Measurements from ENCODE around the gene GRIN2A. TPM values are rescaled to one million over a fixed set of nuclear protein-coding genes. Genes with fewer than 3 reads are reported as not detected.

Gene GRIN2A
- total RNA-seq, 2 experiments from 2014 or later, result not detected

- Histone ChIP-seq H3K4me3 (ENCODE audit: low read depth, low read length, poor library complexity, severe bottlenecking) (no peak overlapping the region), H3K4me1 (ENCODE audit: insufficient read depth, low read length, poor library complexity, severe bottlenecking) (no peaks in the 10 kb centered on the region), H3K79me2 (ENCODE audit: insufficient read depth, low read depth, low read length) (no peaks in the 10 kb centered on the region), H3K4me2 (ENCODE audit: low read length) (no peak overlapping the region), H3K27ac (ENCODE audit: low read depth, low read length, poor library complexity, severe bottlenecking) (no peak overlapping the region), H3K9me2 (ENCODE audit: insufficient read depth, low read length) (no peaks in the 10 kb centered on the region), H3K36me3 (ENCODE audit: insufficient read depth, low read length) (no peaks in the 10 kb centered on the region), H3K9me3 (ENCODE audit: low read length) (no peaks in the 10 kb centered on the region), H4K20me1 (ENCODE audit: insufficient read depth, low read length) (no peaks in the 10 kb centered on the region), H2AFZ (ENCODE audit: low read length) (no peak overlapping the region)
- BruUV-seq (replicated peaks), result no TSS peak
- DNase-seq (ENCODE audit: low spot score), result no peak
- ChIA-PET POLR2A (interaction anchor here (0.6 kb wide), 1 partner anchor 1028 kb away, joined by 8 read pairs; no protein-coding TSS in a partner anchor), CTCF (ENCODE audit: unreplicated experiment) (no interaction called here)
- intact Hi-C loops (cut with micrococcal nuclease; ENCODE audit: unreplicated experiment), result no loop called here
- TF ChIP-seq EZH2phosphoT487 (IDR thresholded peaks at IDR 0.05; ENCODE audit: borderline replicate concordance, low read depth, low read length), result no peak
- TF ChIP-seq, protein P1, sequence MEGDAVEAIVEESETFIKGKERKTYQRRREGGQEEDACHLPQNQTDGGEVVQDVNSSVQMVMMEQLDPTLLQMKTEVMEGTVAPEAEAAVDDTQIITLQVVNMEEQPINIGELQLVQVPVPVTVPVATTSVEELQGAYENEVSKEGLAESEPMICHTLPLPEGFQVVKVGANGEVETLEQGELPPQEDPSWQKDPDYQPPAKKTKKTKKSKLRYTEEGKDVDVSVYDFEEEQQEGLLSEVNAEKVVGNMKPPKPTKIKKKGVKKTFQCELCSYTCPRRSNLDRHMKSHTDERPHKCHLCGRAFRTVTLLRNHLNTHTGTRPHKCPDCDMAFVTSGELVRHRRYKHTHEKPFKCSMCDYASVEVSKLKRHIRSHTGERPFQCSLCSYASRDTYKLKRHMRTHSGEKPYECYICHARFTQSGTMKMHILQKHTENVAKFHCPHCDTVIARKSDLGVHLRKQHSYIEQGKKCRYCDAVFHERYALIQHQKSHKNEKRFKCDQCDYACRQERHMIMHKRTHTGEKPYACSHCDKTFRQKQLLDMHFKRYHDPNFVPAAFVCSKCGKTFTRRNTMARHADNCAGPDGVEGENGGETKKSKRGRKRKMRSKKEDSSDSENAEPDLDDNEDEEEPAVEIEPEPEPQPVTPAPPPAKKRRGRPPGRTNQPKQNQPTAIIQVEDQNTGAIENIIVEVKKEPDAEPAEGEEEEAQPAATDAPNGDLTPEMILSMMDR (conservative IDR thresholded peaks at IDR 0.05; ENCODE audit: low read length), result no peak
Observed at GRCh38 chr16:9805109-9805508, 377.1 kb downstream of the GRIN2A start.

DNA sequence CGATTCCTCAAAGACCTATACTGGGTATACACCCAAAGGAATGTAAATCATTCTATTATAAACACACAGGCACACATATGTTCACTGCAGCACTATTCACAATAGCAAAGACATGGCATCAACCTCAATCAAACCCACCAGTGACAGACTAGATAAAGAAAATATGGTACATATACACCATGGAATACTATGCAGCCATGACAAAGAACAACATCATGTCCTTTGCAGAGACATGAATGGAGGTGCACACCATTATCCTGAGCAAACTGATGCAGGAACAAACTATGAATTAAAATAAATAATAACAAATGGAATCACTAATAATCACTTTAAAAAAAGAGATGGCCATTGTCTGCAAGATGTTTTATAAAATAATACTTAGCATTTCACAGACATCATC, 380.1 kb downstream of the GRIN2A start:
- Histone ChIP-seq H2AFZ (ENCODE audit: low read length) (no peak overlapping the region), H3K9me2 (ENCODE audit: insufficient read depth, low read length) (no peaks in the 10 kb centered on the region), H3K4me1 (ENCODE audit: insufficient read depth, low read length, poor library complexity, severe bottlenecking) (no peaks in the 10 kb centered on the region), H3K27ac (ENCODE audit: low read depth, low read length, poor library complexity, severe bottlenecking) (no peak overlapping the region), H3K36me3 (ENCODE audit: insufficient read depth, low read length) (no peaks in the 10 kb centered on the region), H3K4me2 (ENCODE audit: low read length) (no peak overlapping the region), H4K20me1 (ENCODE audit: insufficient read depth, low read length) (no peaks in the 10 kb centered on the region), H3K9me3 (ENCODE audit: low read length) (no peaks in the 10 kb centered on the region), H3K4me3 (ENCODE audit: low read depth, low read length, poor library complexity, severe bottlenecking) (no peak overlapping the region), H3K79me2 (ENCODE audit: insufficient read depth, low read depth, low read length) (no peaks in the 10 kb centered on the region)
- CTCF ChIA-PET (ENCODE audit: unreplicated experiment), result no interaction called here
- no TSS peak for BruUV-seq (replicated peaks)
- no peak for DNase-seq (ENCODE audit: low spot score)
- POLR2A ChIA-PET, result no interaction called here
- intact Hi-C loops (cut with micrococcal nuclease; ENCODE audit: unreplicated experiment), result no loop called here
- no peak for TF ChIP-seq EZH2phosphoT487 (IDR thresholded peaks at IDR 0.05; ENCODE audit: borderline replicate concordance, low read depth, low read length)
- TF ChIP-seq, protein P1 (conservative IDR thresholded peaks at IDR 0.05; ENCODE audit: low read length), result no peak

GRCh38 chr16:9801651-9802050, 380.6 kb downstream of the GRIN2A start:
- Histone ChIP-seq H4K20me1 (ENCODE audit: insufficient read depth, low read length) (no peaks in the 10 kb centered on the region), H3K4me3 (ENCODE audit: low read depth, low read length, poor library complexity, severe bottlenecking) (no peak overlapping the region), H3K4me2 (ENCODE audit: low read length) (no peak overlapping the region), H2AFZ (ENCODE audit: low read length) (no peak overlapping the region), H3K27ac (ENCODE audit: low read depth, low read length, poor library complexity, severe bottlenecking) (no peak overlapping the region), H3K36me3 (ENCODE audit: insufficient read depth, low read length) (no peaks in the 10 kb centered on the region), H3K79me2 (ENCODE audit: insufficient read depth, low read depth, low read length) (no peaks in the 10 kb centered on the region), H3K9me3 (ENCODE audit: low read length) (no peaks in the 10 kb centered on the region), H3K4me1 (ENCODE audit: insufficient read depth, low read length, poor library complexity, severe bottlenecking) (no peaks in the 10 kb centered on the region), H3K9me2 (ENCODE audit: insufficient read depth, low read length) (no peaks in the 10 kb centered on the region)
- TF ChIP-seq, protein P1 (conservative IDR thresholded peaks at IDR 0.05; ENCODE audit: low read length), result no peak
- TF ChIP-seq EZH2phosphoT487 (IDR thresholded peaks at IDR 0.05; ENCODE audit: borderline replicate concordance, low read depth, low read length), result no peak
- intact Hi-C loops (cut with micrococcal nuclease; ENCODE audit: unreplicated experiment), result no loop called here
- CTCF ChIA-PET (ENCODE audit: unreplicated experiment), result interaction anchor here (0.5 kb wide), 1 partner anchor 891 kb away, joined by 4 read pairs; no protein-coding TSS in a partner anchor
- no TSS peak for BruUV-seq (replicated peaks)
- POLR2A ChIA-PET, result no interaction called here
- no peak for DNase-seq (ENCODE audit: low spot score)

All from OCI-LY7 (cell line).